Gastroesophageal sphincter (tissue), 3 donors: ENCODE measurements around the gene RPGRIP1.

Experiments used
- CTCF ChIP-seq, 4 experiments: fragments of 200-600 bp in 2 of 4; fragments of 450-650 bp in 2 of 4; sonication (generic) in 1 of 4; IDR thresholded peaks; one replicate each; pipeline ENCODE4 v1.5.1; 2017 to 2019; ENCODE audit warnings: antibody characterized with exemption in 4 of 4, mild to moderate bottlenecking in 2 of 4, moderate library complexity in 2 of 4
- EP300 ChIP-seq: sonication (generic); formaldehyde crosslinking; IDR thresholded peaks from one replicate; pipeline ENCODE4 v1.6.1; 2017; ENCODE audit warnings: antibody characterized with exemption, mild to moderate bottlenecking
- POLR2A ChIP-seq, 2 donors: fragments of 450-650 bp; IDR thresholded peaks; one replicate each; pipeline ENCODE4 v1.6.1; 2017; ENCODE audit warnings: antibody characterized with exemption in 2 of 2, mild to moderate bottlenecking in 2 of 2, moderate library complexity in 1 of 2
- POLR2AphosphoS5 ChIP-seq: sonication (generic); formaldehyde crosslinking; IDR thresholded peaks from one replicate; pipeline ENCODE4 v1.6.1; 2017; ENCODE audit warnings: antibody characterized with exemption

- no peak for TF ChIP-seq CTCF (IDR thresholded peaks at IDR 0.05)
- peak; percentile 89 to 96 for TF ChIP-seq POLR2A (IDR thresholded peaks at IDR 0.05)
- no peak for TF ChIP-seq EP300
- TF ChIP-seq POLR2AphosphoS5: peak; percentile 98
Observed at GRCh38 chr14:21269252-21270046, 10.4 kb upstream of the RPGRIP1 start, which contains the start of gene HNRNPC.
